ENCODE results near the gene KRTAP5-7. TPM values are rescaled to one million over a fixed set of nuclear protein-coding genes. Genes with fewer than 3 reads are reported as not detected.

KRTAP5-7 gene
- total RNA-seq, 1 experiment from 2014 or later, result not detected

- intact Hi-C loops (cut with micrococcal nuclease), result no loop called here
- no peaks in the 10 kb centered on the region for H3K9me2 ChIP-seq (replicated peaks; ENCODE audit: low read length)
- no peak overlapping the region for H2AFZ ChIP-seq (ENCODE audit: low read length)
- no TSS peak for BruUV-seq (replicated peaks)
- peaks cover 6% of the 10 kb centered on the region for H3K36me3 ChIP-seq (ENCODE audit: low read depth, low read length)
- H4K20me1 ChIP-seq (ENCODE audit: low read length), result no peaks in the 10 kb centered on the region
- ChIA-PET CTCF (no interaction called here), POLR2A (ENCODE audit: unreplicated experiment) (no interaction called here)
- H3K9ac ChIP-seq (ENCODE audit: low read length), result no peak overlapping the region
- ATAC-seq, result no peak
- H3K27me3 ChIP-seq (ENCODE audit: low read length), result no peaks in the 10 kb centered on the region
- DNase-seq, result no peak
- H3F3A ChIP-seq (ENCODE audit: low read length, unreplicated experiment), result no peaks in the 10 kb centered on the region
- no peaks in the 10 kb centered on the region for H3K79me2 ChIP-seq (ENCODE audit: low read length)
- H3K4me2 ChIP-seq (ENCODE audit: low read length), result no peak overlapping the region
- no peak overlapping the region for H3K4me3 ChIP-seq (ENCODE audit: low read length)
- TF ChIP-seq CTCF (conservative IDR thresholded peaks at IDR 0.05; ENCODE audit: low read depth, low read length), result no peak
- no peak for TF ChIP-seq EZH2 (IDR thresholded peaks at IDR 0.05; ENCODE audit: low read length, unreplicated experiment)
- TF ChIP-seq EZH2phosphoT487 (IDR thresholded peaks at IDR 0.05; ENCODE audit: borderline replicate concordance, low read length), result no peak
- H3K4me1 ChIP-seq (ENCODE audit: insufficient read depth, low read length), result peaks cover 12% of the 10 kb centered on the region; the same call in 1 of the 2 replicates
- H3K9me3 ChIP-seq (ENCODE audit: low read length), result no peaks in the 10 kb centered on the region
- H3K27ac ChIP-seq (ENCODE audit: low read length), result no peak overlapping the region
Measured at GRCh38 chr11:71504531-71504930, 22.5 kb upstream of the KRTAP5-7 start.

GRCh38 chr11:71505001-71505400 lies 22.1 kb upstream of the KRTAP5-7 start:
- H3K79me2 ChIP-seq (ENCODE audit: low read length), result no peaks in the 10 kb centered on the region
- DNase-seq (no peak), ATAC-seq (no peak)
- no peaks in the 10 kb centered on the region for H4K20me1 ChIP-seq (ENCODE audit: low read length)
- peaks cover 8% of the 10 kb centered on the region; the same call in 1 of the 2 replicates for H3K4me1 ChIP-seq (ENCODE audit: insufficient read depth, low read length)
- H3K9me2 ChIP-seq (replicated peaks; ENCODE audit: low read length), result no peaks in the 10 kb centered on the region
- intact Hi-C loops (cut with micrococcal nuclease), result no loop called here
- H3F3A ChIP-seq (ENCODE audit: low read length, unreplicated experiment), result no peaks in the 10 kb centered on the region
- H3K36me3 ChIP-seq (ENCODE audit: low read depth, low read length), result peaks cover 3% of the 10 kb centered on the region; the same call in 1 of the 2 replicates
- H3K9ac ChIP-seq (ENCODE audit: low read length), result no peak overlapping the region
- ChIA-PET POLR2A (ENCODE audit: unreplicated experiment) (no interaction called here), CTCF (interaction anchor here (0.6 kb wide), 1 partner anchor 769 kb away, joined by 3 read pairs; no protein-coding TSS in a partner anchor)
- no peak overlapping the region for H3K4me2 ChIP-seq (ENCODE audit: low read length)
- H3K4me3 ChIP-seq (ENCODE audit: low read length), result no peak overlapping the region
- BruUV-seq (replicated peaks), result no TSS peak
- no peak overlapping the region for H3K27ac ChIP-seq (ENCODE audit: low read length)
- H3K27me3 ChIP-seq (ENCODE audit: low read length), result no peaks in the 10 kb centered on the region
- H2AFZ ChIP-seq (ENCODE audit: low read length), result no peak overlapping the region
- no peaks in the 10 kb centered on the region for H3K9me3 ChIP-seq (ENCODE audit: low read length)
- TF ChIP-seq EZH2phosphoT487 (IDR thresholded peaks at IDR 0.05; ENCODE audit: borderline replicate concordance, low read length) (no peak), CTCF (conservative IDR thresholded peaks at IDR 0.05; ENCODE audit: low read depth, low read length) (no peak), EZH2 (IDR thresholded peaks at IDR 0.05; ENCODE audit: low read length, unreplicated experiment) (no peak)

- H4K20me1 ChIP-seq (ENCODE audit: low read length), result no peaks in the 10 kb centered on the region
- H3K4me1 ChIP-seq (ENCODE audit: insufficient read depth, low read length), result no peaks in the 10 kb centered on the region
- H3K4me2 ChIP-seq (ENCODE audit: low read length), result no peak overlapping the region
- DNase-seq, result no peak
- TF ChIP-seq EZH2phosphoT487 (IDR thresholded peaks at IDR 0.05; ENCODE audit: borderline replicate concordance, low read length), result no peak
- TF ChIP-seq EZH2 (IDR thresholded peaks at IDR 0.05; ENCODE audit: low read length, unreplicated experiment), result no peak
- no peak for TF ChIP-seq CTCF (conservative IDR thresholded peaks at IDR 0.05; ENCODE audit: low read depth, low read length)
- no peaks in the 10 kb centered on the region for H3K79me2 ChIP-seq (ENCODE audit: low read length)
- ATAC-seq, result no peak
- BruUV-seq (replicated peaks), result no TSS peak
- H3F3A ChIP-seq (ENCODE audit: low read length, unreplicated experiment), result no peaks in the 10 kb centered on the region
- H3K9me2 ChIP-seq (replicated peaks; ENCODE audit: low read length), result no peaks in the 10 kb centered on the region
- no peaks in the 10 kb centered on the region for H3K36me3 ChIP-seq (ENCODE audit: low read depth, low read length)
- ChIA-PET POLR2A (ENCODE audit: unreplicated experiment) (no interaction called here), CTCF (interaction anchor here (0.5 to 0.6 kb wide), 3 partner anchors 79 to 1087 kb away, joined by 3 to 4 read pairs (median 4); no protein-coding TSS in a partner anchor)
- no peak overlapping the region for H2AFZ ChIP-seq (ENCODE audit: low read length)
- H3K4me3 ChIP-seq (ENCODE audit: low read length), result no peak overlapping the region
- H3K27ac ChIP-seq (ENCODE audit: low read length), result no peak overlapping the region
- H3K9me3 ChIP-seq (ENCODE audit: low read length), result no peaks in the 10 kb centered on the region
- no peak overlapping the region for H3K9ac ChIP-seq (ENCODE audit: low read length)
- intact Hi-C loops (cut with micrococcal nuclease), result no loop called here
- no peaks in the 10 kb centered on the region for H3K27me3 ChIP-seq (ENCODE audit: low read length)
Measured at GRCh38 chr11:71505781-71506180, 21.3 kb upstream of the KRTAP5-7 start.
